CD14-positive monocyte (primary cell): ENCODE data around the gene HEYL. TPM values are rescaled to one million over a fixed set of nuclear protein-coding genes. Genes with fewer than 3 reads are reported as not detected.

Experiments used
- DNase-seq, 3 donors: peaks; one replicate each; pipeline ENCODE4 v3.0.0-alpha.2; 2011 to 2022
- H2AFZ ChIP-seq: 2 replicates; pipeline ENCODE4 v1.6.0; 2012; ENCODE audit warnings: mild to moderate bottlenecking, low read depth, low read length, inconsistent platforms; ENCODE audit not compliant: insufficient read depth, poor library complexity, severe bottlenecking
- H3K27ac ChIP-seq, 2 donors: 1 replicate in 1 of 2; 2 replicates in 1 of 2; pipeline ENCODE4 v1.5.1; 2012 to 2013; ENCODE audit warnings: low read length in 2 of 2, control low read depth in 1 of 2, inconsistent platforms in 1 of 2, low read depth in 1 of 2, mild to moderate bottlenecking in 1 of 2
- H3K27me3 ChIP-seq, 2 donors: one replicate each; pipeline versions ENCODE4 v1.6.0 to v1.6.1; 2011 to 2013; ENCODE audit warnings: low read length in 2 of 2; ENCODE audit not compliant: control insufficient read depth in 2 of 2, insufficient read depth in 2 of 2
- H3K36me3 ChIP-seq, 2 donors: replicated peaks in 1 of 2; 1 replicate in 1 of 2; 2 replicates in 1 of 2; pipeline versions ENCODE4 v1.5.1 to v1.6.1; 2012 to 2013; ENCODE audit warnings: low read length in 2 of 2, control low read depth in 1 of 2, inconsistent platforms in 1 of 2, mild to moderate bottlenecking in 1 of 2; ENCODE audit not compliant: insufficient read depth in 2 of 2, control insufficient read depth in 1 of 2
- H3K4me1 ChIP-seq, 2 donors: 1 replicate in 1 of 2; 2 replicates in 1 of 2; pipeline versions ENCODE4 v1.5.1 to v1.6.1; 2012 to 2013; ENCODE audit warnings: low read length in 2 of 2, control low read depth in 1 of 2, inconsistent platforms in 1 of 2, mild to moderate bottlenecking in 1 of 2, moderate library complexity in 1 of 2; ENCODE audit not compliant: insufficient read depth in 2 of 2, control insufficient read depth in 1 of 2
- H3K4me2 ChIP-seq: replicated peaks from 2 replicates; pipeline ENCODE3; 2012; ENCODE audit warnings: low read length, moderate library complexity, mild to moderate bottlenecking; ENCODE audit not compliant: poor library complexity, severe bottlenecking; ENCODE audit errors: extremely low read depth
- H3K4me3 ChIP-seq, 3 experiments: fragments of 200-600 bp in 1 of 3; sonication (generic) in 1 of 3; replicated peaks in 1 of 3; 1 replicate in 2 of 3; 2 replicates in 1 of 3; pipeline ENCODE4 v1.5.1; 2011 to 2013; ENCODE audit warnings: low read length in 3 of 3, mild to moderate bottlenecking in 3 of 3, control low read depth in 2 of 3, low read depth in 2 of 3, inconsistent platforms in 1 of 3, moderate library complexity in 1 of 3
- H3K79me2 ChIP-seq: 2 replicates; pipeline ENCODE4 v1.6.0; 2012; ENCODE audit warnings: mild to moderate bottlenecking, control low read depth, inconsistent platforms, low read length, moderate library complexity; ENCODE audit not compliant: insufficient read depth
- H3K9ac ChIP-seq: 2 replicates; pipeline ENCODE4 v1.6.0; 2017; ENCODE audit warnings: low read length, mild to moderate bottlenecking; ENCODE audit not compliant: insufficient read depth, poor library complexity, severe bottlenecking
- H3K9me3 ChIP-seq, 2 donors: replicated peaks in 1 of 2; 1 replicate in 1 of 2; 2 replicates in 1 of 2; pipeline versions ENCODE4 v1.5.1 to v1.6.1; 2012 to 2013; ENCODE audit warnings: low read length in 2 of 2, control low read depth in 1 of 2; ENCODE audit not compliant: control insufficient read depth in 1 of 2, insufficient read depth in 1 of 2
- H4K20me1 ChIP-seq: 2 replicates; pipeline ENCODE4 v1.6.0; 2012; ENCODE audit warnings: mild to moderate bottlenecking, low read length, control low read depth, moderate library complexity; ENCODE audit not compliant: insufficient read depth
- H3K27ac Mint-ChIP-seq, 7 donors: one replicate each; pipeline ENCODE4 v1.8.0; 2020; ENCODE audit warnings: mild to moderate bottlenecking in 7 of 7, mixed read lengths in 7 of 7, moderate library complexity in 6 of 7, inconsistent platforms in 2 of 7
- H3K27me3 Mint-ChIP-seq, 3 donors: one replicate each; pipeline ENCODE4 v1.8.0; 2021 to 2022; ENCODE audit warnings: low read depth in 3 of 3, mild to moderate bottlenecking in 3 of 3, mixed read lengths in 3 of 3, moderate library complexity in 3 of 3, inconsistent platforms in 1 of 3
- H3K36me3 Mint-ChIP-seq, 2 donors: one replicate each; pipeline ENCODE4 v1.8.0; 2020; ENCODE audit warnings: mixed read lengths in 2 of 2, inconsistent platforms in 1 of 2, mild to moderate bottlenecking in 1 of 2
- H3K4me1 Mint-ChIP-seq: one replicate; pipeline ENCODE4 v1.8.0; 2020; ENCODE audit warnings: mild to moderate bottlenecking, mixed read lengths
- H3K4me3 Mint-ChIP-seq, 2 donors: one replicate each; pipeline ENCODE4 v1.8.0; 2020; ENCODE audit warnings: mild to moderate bottlenecking in 2 of 2, mixed read lengths in 2 of 2, moderate library complexity in 1 of 2
- H3K9me3 Mint-ChIP-seq, 7 donors: one replicate each; pipeline ENCODE4 v1.8.0; 2020 to 2022; ENCODE audit warnings: mixed read lengths in 7 of 7, mild to moderate bottlenecking in 6 of 7, moderate library complexity in 6 of 7, inconsistent platforms in 2 of 7
- CTCF ChIP-seq: fragments of 200-600 bp; IDR thresholded peaks from one replicate; pipeline ENCODE4 v1.8.0; 2022; ENCODE audit warnings: antibody characterized with exemption, mild to moderate bottlenecking
- WGBS: methylation state at CpG from one replicate; pipeline ENCODE4 v1.1.5; 2013; ENCODE audit warnings: missing lambda C conversion rate; ENCODE audit not compliant: insufficient coverage; 5-methylcytosine and 5-hydroxymethylcytosine counted together
- intact Hi-C, 2 donors: fragments of 100-400 bp; cut with micrococcal nuclease; formaldehyde crosslinking; loops; one replicate each; pipeline versions ENCODE4 v1.15.0 to v1.15.1; 2023
- polyA plus RNA-seq, 3 donors: library from polyadenylated mRNA; depleted of rRNA in 1 of 3; unstranded in 2 of 3; stranded (reverse) in 1 of 3; fragments of 300-500 nt in 2 of 3; fragments of >200 nt in 1 of 3; fragmentation: Illumina TruSeq in 2 of 3; gene quantifications; 1 replicate in 2 of 3; 2 replicates in 1 of 3; pipeline ENCODE4 v1.2.3, GENCODE V29; 2012 to 2021

HEYL gene
- polyA plus RNA-seq, 3 donors = 0.04 to 0.15 (median 0.15) TPM

GRCh38 chr1:39668894-39669293 is 29.5 kb upstream of the HEYL start:
- H3K36me3 ChIP-seq = no peaks in the 10 kb centered on the region
- no peak overlapping the region for H3K4me3 ChIP-seq
- H3K27me3 ChIP-seq = peaks cover 22 to 46% of the 10 kb centered on the region in 2 donors
- peaks cover 0 to 6% of the 10 kb centered on the region in 2 donors for H3K36me3 Mint-ChIP-seq
- H3K27ac Mint-ChIP-seq = no peak overlapping the region
- no peak overlapping the region for H3K27ac ChIP-seq
- peaks cover 0 to 10% of the 10 kb centered on the region in 2 donors for H3K9me3 ChIP-seq
- no peak for DNase-seq
- no peak overlapping the region for H3K9ac ChIP-seq
- peaks cover 13% of the 10 kb centered on the region for H3K4me1 Mint-ChIP-seq
- peak overlapping the region in 1 of 2 donors; percentile 17 for H3K4me3 Mint-ChIP-seq
- H3K9me3 Mint-ChIP-seq = peaks cover 0 to 10% (median 0%) of the 10 kb centered on the region in 7 donors
- H4K20me1 ChIP-seq = no peaks in the 10 kb centered on the region
- no peak overlapping the region for H3K4me2 ChIP-seq
- H3K79me2 ChIP-seq = no peaks in the 10 kb centered on the region
- TF ChIP-seq CTCF = no peak
- 83% methylated on average over 1 of the region's 3 CpGs for WGBS
- peaks cover 15 to 17% of the 10 kb centered on the region in 2 donors for H3K4me1 ChIP-seq
- intact Hi-C loops = no loop called here
- no peak overlapping the region for H2AFZ ChIP-seq
- peaks cover 42 to 55% (median 44%) of the 10 kb centered on the region in 3 donors for H3K27me3 Mint-ChIP-seq

GRCh38 chr1:39668111-39668510 is 28.7 kb upstream of the HEYL start:
- intact Hi-C loops = no loop called here
- Histone ChIP-seq H3K36me3 (no peaks in the 10 kb centered on the region), H2AFZ (no peak overlapping the region), H3K4me1 (peaks cover 15 to 17% of the 10 kb centered on the region in 2 donors), H4K20me1 (no peaks in the 10 kb centered on the region), H3K27me3 (peaks cover 21 to 40% of the 10 kb centered on the region in 2 donors), H3K4me2 (no peak overlapping the region), H3K9ac (no peak overlapping the region), H3K79me2 (no peaks in the 10 kb centered on the region), H3K9me3 (peaks cover 0 to 10% of the 10 kb centered on the region in 2 donors), H3K27ac (no peak overlapping the region), H3K4me3 (no peak overlapping the region)
- TF ChIP-seq CTCF = no peak
- Mint-ChIP-seq H3K4me1 (peaks cover 13% of the 10 kb centered on the region), H3K36me3 (peaks cover 0 to 6% of the 10 kb centered on the region in 2 donors), H3K9me3 (peaks cover 0 to 10% (median 0%) of the 10 kb centered on the region in 7 donors), H3K27ac (no peak overlapping the region), H3K4me3 (no peak overlapping the region), H3K27me3 (peaks cover 37 to 51% (median 38%) of the 10 kb centered on the region in 3 donors)
- WGBS = 84% methylated on average over 3 of the region's 3 CpGs
- DNase-seq = no peak
